PC-9 (cell line): ENCODE data around the gene AP2A1. TPM values are rescaled to one million over a fixed set of nuclear protein-coding genes. Genes with fewer than 3 reads are reported as not detected.

Experiments
- BruUV-seq: library from RNA; stranded (reverse); fragments of 400-500 nt; replicated peaks from 2 replicates; lab custom pipeline; 2021; lab: Mats Ljungman, UMichigan
- CTCF ChIA-PET: fragments of 300-600 bp; sonication (Branson Sonifier 250); formaldehyde crosslinking; loops from one replicate; lab custom pipeline; 2022; ENCODE audit warnings: antibody characterized with exemption; lab: Charles Lee
- POLR2A ChIA-PET: fragments of 300-600 bp; sonication (Branson Sonifier 250); formaldehyde crosslinking; loops from one replicate; lab custom pipeline; 2022; ENCODE audit warnings: antibody characterized with exemption; ENCODE audit not compliant: unreplicated experiment; lab: Charles Lee
- DNase-seq, 2 experiments: peaks; one replicate each; pipeline versions ENCODE4 v3.0.0 to v3.0.0-alpha.2; 2015 to 2022; ENCODE audit warnings: mixed read lengths in 1 of 2
- H2AFZ ChIP-seq: fragments of 200-600 bp; sonication (generic); 2 replicates; pipeline ENCODE4 v1.8.1; 2017; ENCODE audit warnings: antibody characterized with exemption
- H3F3A ChIP-seq: fragments of 200-600 bp; sonication (generic); 2 replicates; pipeline ENCODE4 v1.8.1; 2017; ENCODE audit warnings: antibody characterized with exemption, mild to moderate bottlenecking, low read depth; ENCODE audit not compliant: insufficient read depth
- H3K27ac ChIP-seq: fragments of 200-600 bp; sonication (generic); 2 replicates; pipeline ENCODE4 v1.6.1; 2016; ENCODE audit warnings: mixed run types
- H3K27me3 ChIP-seq: fragments of 200-600 bp; sonication (generic); 2 replicates; pipeline ENCODE4 v1.6.1; 2016; ENCODE audit warnings: low read depth, mixed run types; ENCODE audit not compliant: insufficient read depth
- H3K36me3 ChIP-seq: fragments of 200-600 bp; sonication (generic); 2 replicates; pipeline ENCODE4 v1.6.1; 2016; ENCODE audit warnings: low read depth, mixed run types
- H3K4me1 ChIP-seq: fragments of 200-600 bp; sonication (generic); replicated peaks from 2 replicates; pipeline ENCODE4 v1.6.1; 2016; ENCODE audit warnings: mixed run types; ENCODE audit not compliant: insufficient read depth
- H3K4me2 ChIP-seq: fragments of 200-600 bp; sonication (generic); 2 replicates; pipeline ENCODE4 v1.6.1; 2017; ENCODE audit warnings: mixed run types
- H3K4me3 ChIP-seq: fragments of 200-600 bp; sonication (generic); 2 replicates; pipeline ENCODE4 v1.6.1; 2016; ENCODE audit warnings: mixed run types
- H3K79me2 ChIP-seq: fragments of 200-600 bp; sonication (generic); 2 replicates; pipeline ENCODE4 v1.6.1; 2017; ENCODE audit warnings: low read depth, mixed run types
- H3K9me2 ChIP-seq: fragments of 200-600 bp; sonication (generic); 2 replicates; pipeline ENCODE4 v1.8.1; 2017; ENCODE audit warnings: mild to moderate bottlenecking; ENCODE audit not compliant: insufficient read depth
- H3K9me3 ChIP-seq: fragments of 200-600 bp; sonication (generic); 2 replicates; pipeline ENCODE4 v1.8.1; 2016; ENCODE audit warnings: low read depth; ENCODE audit not compliant: insufficient read depth
- H4K20me1 ChIP-seq: fragments of 200-600 bp; sonication (generic); 2 replicates; pipeline ENCODE4 v1.8.1; 2017; ENCODE audit not compliant: insufficient read depth
- EZH2 ChIP-seq: fragments of 200-600 bp; sonication (generic); IDR thresholded peaks from 2 replicates; pipeline ENCODE4 v1.8.0; 2017; ENCODE audit warnings: antibody characterized with exemption, low read depth
- intact Hi-C: fragments of 100-400 bp; cut with micrococcal nuclease; formaldehyde crosslinking; loops from one replicate; pipeline ENCODE4 v1.10.0; 2022; ENCODE audit not compliant: unreplicated experiment
- total RNA-seq: library from RNA; stranded (reverse); gene quantifications from 2 replicates; pipeline ENCODE4 v1.2.3, GENCODE V29; 2021
- TF ChIP-seq, protein P1 (sequence below): fragments of 200-600 bp; sonication (generic); conservative IDR thresholded peaks from 2 replicates; pipeline ENCODE4 v1.6.1; 2017; ENCODE audit warnings: mixed run types, antibody characterized with exemption, mild to moderate bottlenecking, moderate library complexity

Gene AP2A1
- total RNA-seq, 1 experiment from 2014 or later: 91.8 TPM

DNA sequence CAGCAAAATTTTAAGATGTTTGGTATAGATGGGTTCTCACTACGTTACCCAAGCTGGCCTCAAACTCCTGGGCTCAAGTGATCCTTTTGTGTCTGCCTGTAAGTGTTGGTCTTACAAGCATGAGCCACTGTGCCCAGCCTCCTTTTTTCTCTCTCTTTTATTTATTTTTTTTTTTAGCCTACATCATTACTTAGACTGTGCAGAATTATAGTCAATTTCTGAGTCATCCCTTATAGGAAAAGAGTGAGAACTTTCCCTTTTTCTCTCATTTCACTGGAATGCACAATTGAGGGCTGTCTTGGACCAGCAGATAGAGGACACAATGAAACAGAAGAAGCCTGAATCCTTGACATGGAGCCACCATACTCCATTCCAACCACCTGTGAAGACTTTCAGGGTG is 17.0 kb upstream of the AP2A1 start:
- H3K79me2 ChIP-seq: no peaks in the 10 kb centered on the region
- ChIA-PET CTCF (no interaction called here), POLR2A (interaction anchor here (0.5 to 0.6 kb wide), 2 partner anchors 21 to 54 kb away, joined by 3 to 6 read pairs; no protein-coding TSS in a partner anchor)
- H2AFZ ChIP-seq: no peak overlapping the region
- H3F3A ChIP-seq: peaks cover 21% of the 10 kb centered on the region; the same call in 1 of the 2 replicates
- TF ChIP-seq EZH2: no peak
- TF ChIP-seq, protein P1, sequence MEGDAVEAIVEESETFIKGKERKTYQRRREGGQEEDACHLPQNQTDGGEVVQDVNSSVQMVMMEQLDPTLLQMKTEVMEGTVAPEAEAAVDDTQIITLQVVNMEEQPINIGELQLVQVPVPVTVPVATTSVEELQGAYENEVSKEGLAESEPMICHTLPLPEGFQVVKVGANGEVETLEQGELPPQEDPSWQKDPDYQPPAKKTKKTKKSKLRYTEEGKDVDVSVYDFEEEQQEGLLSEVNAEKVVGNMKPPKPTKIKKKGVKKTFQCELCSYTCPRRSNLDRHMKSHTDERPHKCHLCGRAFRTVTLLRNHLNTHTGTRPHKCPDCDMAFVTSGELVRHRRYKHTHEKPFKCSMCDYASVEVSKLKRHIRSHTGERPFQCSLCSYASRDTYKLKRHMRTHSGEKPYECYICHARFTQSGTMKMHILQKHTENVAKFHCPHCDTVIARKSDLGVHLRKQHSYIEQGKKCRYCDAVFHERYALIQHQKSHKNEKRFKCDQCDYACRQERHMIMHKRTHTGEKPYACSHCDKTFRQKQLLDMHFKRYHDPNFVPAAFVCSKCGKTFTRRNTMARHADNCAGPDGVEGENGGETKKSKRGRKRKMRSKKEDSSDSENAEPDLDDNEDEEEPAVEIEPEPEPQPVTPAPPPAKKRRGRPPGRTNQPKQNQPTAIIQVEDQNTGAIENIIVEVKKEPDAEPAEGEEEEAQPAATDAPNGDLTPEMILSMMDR: no peak
- H4K20me1 ChIP-seq: no peaks in the 10 kb centered on the region
- H3K36me3 ChIP-seq: no peaks in the 10 kb centered on the region
- H3K27me3 ChIP-seq: no peaks in the 10 kb centered on the region
- H3K4me1 ChIP-seq: no peaks in the 10 kb centered on the region
- no peak overlapping the region for H3K4me2 ChIP-seq
- H3K4me3 ChIP-seq: no peak overlapping the region
- intact Hi-C loops: no loop called here
- no peak overlapping the region for H3K27ac ChIP-seq
- H3K9me3 ChIP-seq: 0 out of 2 replicates have a peak, but pooled peaks cover 4% of the 10 kb centered on the region
- BruUV-seq: no TSS peak
- no peak for DNase-seq
- no peaks in the 10 kb centered on the region for H3K9me2 ChIP-seq

DNA sequence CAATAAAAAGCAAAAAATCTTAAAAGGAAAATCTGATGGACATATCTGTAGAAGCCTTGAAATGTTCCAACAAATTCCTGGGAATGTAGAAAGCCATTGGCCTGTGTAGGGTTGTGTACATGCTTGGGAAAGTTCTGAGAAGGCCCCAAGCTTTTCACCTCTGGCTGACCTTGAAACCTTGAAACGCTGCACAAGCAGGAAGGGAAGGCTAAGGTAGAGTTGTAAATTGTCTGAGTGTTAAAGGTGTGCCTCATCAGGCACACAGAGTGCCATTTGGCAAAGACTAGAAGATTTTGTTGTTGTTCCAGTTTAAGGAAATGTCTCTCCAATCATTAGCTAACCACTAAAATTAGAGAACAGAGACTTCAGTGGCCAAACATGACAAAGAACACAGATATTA is 14.1 kb upstream of the AP2A1 start:
- no peak overlapping the region for H3K4me2 ChIP-seq
- intact Hi-C loops: no loop called here
- DNase-seq: no peak
- no peaks in the 10 kb centered on the region for H3K27me3 ChIP-seq
- H3K9me3 ChIP-seq: peaks cover 11% of the 10 kb centered on the region
- no peak overlapping the region for H2AFZ ChIP-seq
- no peak overlapping the region for H3K27ac ChIP-seq
- peaks cover 23% of the 10 kb centered on the region; the same call in 1 of the 2 replicates for H3F3A ChIP-seq
- H3K36me3 ChIP-seq: no peaks in the 10 kb centered on the region
- no peaks in the 10 kb centered on the region for H4K20me1 ChIP-seq
- H3K4me3 ChIP-seq: no peak overlapping the region
- H3K79me2 ChIP-seq: no peaks in the 10 kb centered on the region
- no peaks in the 10 kb centered on the region for H3K9me2 ChIP-seq
- ChIA-PET CTCF (no interaction called here), POLR2A (no interaction called here)
- H3K4me1 ChIP-seq: 0 out of 2 replicates have a peak, but pooled peaks cover 4% of the 10 kb centered on the region
- TF ChIP-seq, protein P1: no peak
- TF ChIP-seq EZH2: no peak
- no TSS peak for BruUV-seq

DNA sequence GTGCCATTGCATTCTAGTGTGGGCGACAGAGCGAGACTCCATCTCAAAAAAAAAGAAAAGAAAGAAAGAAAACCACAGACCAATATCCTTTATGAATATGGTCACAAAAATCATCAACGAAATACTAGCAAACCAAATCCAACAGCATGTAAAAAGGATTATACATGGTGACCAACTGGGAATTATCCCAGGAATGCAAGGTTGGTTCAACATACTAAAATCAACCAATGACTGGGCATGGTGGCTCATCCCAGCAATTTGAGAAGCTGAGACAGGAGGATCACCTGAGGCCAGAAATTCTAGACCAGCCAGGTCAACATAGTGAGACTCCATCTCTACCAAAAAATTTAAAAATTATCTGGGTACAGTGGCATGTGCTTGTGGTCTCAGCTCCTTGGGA is 10.8 kb upstream of the AP2A1 start:
- no peak overlapping the region for H3K27ac ChIP-seq
- peaks cover 17% of the 10 kb centered on the region; the same call in 1 of the 2 replicates for H3F3A ChIP-seq
- H3K4me2 ChIP-seq: no peak overlapping the region
- no peaks in the 10 kb centered on the region for H4K20me1 ChIP-seq
- 0 out of 2 replicates have a peak, but pooled peaks cover 4% of the 10 kb centered on the region for H3K4me1 ChIP-seq
- POLR2A ChIA-PET: interaction anchor here (0.6 kb wide), 2 partner anchors 21 to 80 kb away, joined by 3 to 4 read pairs; no protein-coding TSS in a partner anchor
- peaks cover 11% of the 10 kb centered on the region for H3K9me3 ChIP-seq
- H3K79me2 ChIP-seq: no peaks in the 10 kb centered on the region
- H3K9me2 ChIP-seq: no peaks in the 10 kb centered on the region
- H3K4me3 ChIP-seq: no peak overlapping the region
- no peaks in the 10 kb centered on the region for H3K36me3 ChIP-seq
- CTCF ChIA-PET: no interaction called here
- no TSS peak for BruUV-seq
- no peak for DNase-seq
- no peak overlapping the region for H2AFZ ChIP-seq
- H3K27me3 ChIP-seq: no peaks in the 10 kb centered on the region
- intact Hi-C loops: no loop called here
- TF ChIP-seq, protein P1: no peak
- no peak for TF ChIP-seq EZH2
